NCI-H2227 treated with DMSO at 0.1 percent for 48 hours (cell line): ENCODE results near the gene ADAM23.

Source experiments
- DNase-seq: peaks from one replicate; lab custom pipeline; 2025; lab: John Stamatoyannopoulos, UW

Gene ADAM23

DNA sequence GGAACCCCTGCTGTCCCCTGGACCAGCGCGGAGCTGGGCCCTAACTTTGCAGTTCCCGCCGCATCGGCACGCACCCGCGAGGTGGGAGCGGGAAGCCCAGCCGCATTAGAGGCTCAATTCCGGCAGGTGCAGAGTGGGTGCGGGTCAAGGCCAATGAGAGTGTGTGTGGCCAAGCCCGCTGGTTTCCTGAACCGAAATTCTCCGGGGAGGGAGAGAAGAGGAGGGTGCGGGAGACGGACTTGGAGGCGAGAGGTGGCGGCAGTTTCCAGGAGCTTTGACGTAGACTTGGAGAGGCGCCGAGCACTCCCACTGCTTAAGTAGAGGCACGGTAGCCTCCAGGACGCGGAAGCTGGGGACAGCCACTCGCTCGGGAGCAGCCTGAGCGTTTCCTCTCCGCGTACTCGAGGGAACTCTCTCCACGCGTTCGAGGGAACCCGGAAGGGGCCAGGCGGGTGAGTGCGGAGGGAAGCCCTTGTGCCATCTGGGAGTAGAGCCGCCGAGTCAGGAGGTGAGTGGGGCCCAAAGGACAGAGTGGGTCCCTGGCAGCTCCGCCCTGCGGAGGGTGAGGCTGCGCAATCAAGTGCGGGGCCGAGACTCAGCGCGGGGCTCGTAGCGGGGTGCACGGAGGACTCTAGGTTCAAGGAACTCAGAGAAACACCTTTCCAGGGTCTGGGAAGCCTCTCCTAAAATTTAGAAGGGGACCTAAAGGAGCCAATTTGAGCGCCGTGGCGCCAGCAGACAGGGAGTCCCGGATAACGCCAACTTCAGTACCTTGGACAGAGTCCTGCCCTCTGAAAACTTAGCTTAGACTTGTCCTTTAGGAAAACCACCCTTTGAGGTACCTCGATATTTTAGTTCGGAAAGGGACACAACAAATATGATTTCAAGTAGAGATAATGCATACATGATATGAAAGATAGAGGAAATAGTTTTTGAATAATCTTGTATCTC is 199.0 kb downstream of the ADAM23 start, which contains the start of gene FAM237A:
TSS of gene FAM237A (plus strand) at position 413 of the 951 bp plus-strand sequence. CDS start 1,750 bp downstream, outside the sequence.
- DNase-seq = peak; percentile 57

- DNase-seq = no peak
Measured at GRCh38 chr2:206647985-206648384, 204.7 kb downstream of the ADAM23 start.

DNA sequence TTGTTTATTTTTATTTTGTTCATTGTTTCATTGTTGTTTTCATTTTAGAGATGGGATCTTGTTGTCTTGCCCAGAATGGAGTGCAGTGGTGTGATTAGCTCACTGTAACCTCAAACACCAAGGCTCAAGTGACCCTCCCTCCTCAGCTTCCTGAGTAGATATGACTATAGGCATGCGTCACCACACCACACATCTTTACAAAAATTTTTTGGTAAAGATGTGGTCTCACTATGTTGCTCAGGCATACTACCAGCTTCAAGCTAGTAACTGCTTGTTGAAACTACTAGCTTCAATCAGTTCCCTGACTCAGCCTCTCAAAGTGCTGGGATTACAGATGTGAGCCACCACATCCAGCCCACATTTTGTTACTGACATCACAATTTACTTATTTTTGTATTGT is 213.8 kb downstream of the ADAM23 start:
- DNase-seq = no peak

GRCh38 chr2:206665251-206665650 is 221.9 kb downstream of the ADAM23 start:
- DNase-seq = no peak
